Measurements from ENCODE around the gene FARP1.

Gene FARP1

DNA sequence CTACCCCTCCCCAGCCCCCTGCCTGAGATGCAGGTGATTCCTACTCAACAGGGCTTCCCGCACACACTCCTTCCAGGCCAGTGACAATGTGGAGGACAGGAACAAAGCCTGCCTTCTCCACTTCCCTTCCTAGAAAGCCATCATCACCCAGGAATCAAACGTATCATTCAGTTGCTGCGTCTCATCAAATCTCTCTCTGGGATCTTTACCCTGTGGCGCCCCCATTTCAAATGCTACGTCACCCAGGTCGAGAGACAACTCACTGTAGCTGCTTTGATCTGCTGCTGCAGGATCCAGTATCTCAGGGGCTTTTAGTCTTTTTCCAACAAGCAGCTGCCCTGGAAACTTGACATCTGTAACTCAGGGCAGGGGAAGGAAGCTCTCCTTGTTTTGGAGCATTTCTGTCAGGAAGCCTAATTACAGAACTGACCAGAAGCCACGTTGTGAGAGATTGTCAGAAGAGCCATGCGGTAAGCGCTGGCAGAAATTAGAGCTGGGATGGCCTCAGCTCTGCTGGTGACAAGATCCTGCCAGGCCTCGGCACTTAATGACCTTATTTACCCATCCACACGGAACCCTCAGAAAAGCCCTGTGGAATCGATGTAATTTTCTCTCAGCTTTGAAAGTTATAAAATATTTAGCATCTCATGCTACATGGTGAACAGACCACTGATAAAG, 293.5 kb downstream of the FARP1 start:
- no peak for DNase-seq

DNA sequence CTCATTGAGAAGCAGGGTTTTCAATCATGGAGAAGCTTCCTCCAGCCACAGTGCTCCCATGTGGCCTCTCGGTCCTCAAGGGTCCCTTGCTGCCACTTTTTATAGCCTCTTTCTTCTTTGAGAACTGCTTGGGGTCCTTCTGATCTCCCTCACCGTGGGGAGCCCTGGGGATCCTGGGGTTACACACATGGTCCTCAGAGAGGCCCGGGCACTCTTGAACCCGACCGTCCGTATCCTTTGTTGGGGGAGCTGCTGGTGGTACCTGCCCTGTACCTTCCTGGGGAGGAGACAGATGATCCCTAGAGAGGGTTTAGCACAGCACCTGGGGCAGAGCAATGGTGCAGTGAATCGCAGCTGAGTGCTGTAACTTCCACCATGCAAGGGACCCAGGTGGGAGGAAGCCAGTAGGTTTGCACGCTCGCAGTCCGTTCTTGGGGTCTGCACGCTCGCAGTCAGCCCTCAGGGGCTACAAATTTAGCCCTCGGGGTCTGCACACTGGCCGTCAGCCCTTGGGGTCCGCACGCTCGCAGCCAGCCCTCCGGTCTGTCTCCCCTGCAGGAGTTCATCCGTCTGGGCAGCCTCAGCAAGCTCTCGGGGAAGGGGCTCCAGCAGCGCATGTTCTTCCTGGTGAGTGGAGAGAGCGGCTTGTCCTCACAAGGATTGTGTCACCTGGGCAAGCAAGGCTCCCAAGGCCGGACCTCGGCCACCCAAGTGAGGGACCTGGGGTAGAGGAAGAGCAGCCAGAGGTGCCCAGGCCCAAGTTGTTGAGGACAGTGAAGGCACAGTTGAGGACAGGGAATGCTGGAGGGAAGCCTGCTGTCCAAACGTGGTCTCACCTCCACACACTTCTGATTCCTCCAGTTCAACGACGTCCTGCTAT, 295.6 kb downstream of the FARP1 start:
- no peak for DNase-seq

DNA sequence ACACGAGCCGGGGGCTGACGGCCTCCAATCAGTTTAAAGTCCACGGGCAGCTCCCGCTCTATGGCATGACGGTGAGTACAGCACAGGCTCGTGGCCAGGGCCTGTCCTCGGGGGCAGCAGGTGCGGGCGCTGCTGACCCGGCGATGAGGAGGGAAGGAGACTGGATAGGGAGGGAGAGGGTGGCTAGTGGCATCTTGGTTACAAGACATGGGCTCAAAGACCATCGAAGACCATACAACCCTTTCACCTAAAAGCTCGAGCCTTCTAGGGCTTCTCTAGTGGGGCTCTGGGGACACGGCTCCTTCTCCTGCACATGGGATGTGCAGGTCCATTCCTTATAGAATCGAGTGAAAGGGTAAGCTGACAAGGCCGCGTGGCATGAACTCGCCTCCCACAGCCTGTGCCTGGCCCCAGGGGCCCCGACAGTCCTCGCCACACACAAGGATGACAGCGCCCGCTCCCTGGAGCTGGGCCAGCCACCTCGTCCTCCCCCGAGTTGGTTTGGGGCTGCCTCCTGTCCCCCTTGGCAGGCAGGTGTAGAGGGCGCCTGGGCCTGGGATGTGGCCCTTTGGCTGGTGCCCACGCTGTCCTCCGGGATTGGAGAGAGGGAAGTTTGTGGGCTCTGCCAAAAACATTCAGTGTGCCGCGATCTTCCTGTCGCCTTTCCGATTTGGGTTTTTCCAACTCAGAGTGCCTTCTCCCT, 296.4 kb downstream of the FARP1 start:
- no peak for DNase-seq

DNA sequence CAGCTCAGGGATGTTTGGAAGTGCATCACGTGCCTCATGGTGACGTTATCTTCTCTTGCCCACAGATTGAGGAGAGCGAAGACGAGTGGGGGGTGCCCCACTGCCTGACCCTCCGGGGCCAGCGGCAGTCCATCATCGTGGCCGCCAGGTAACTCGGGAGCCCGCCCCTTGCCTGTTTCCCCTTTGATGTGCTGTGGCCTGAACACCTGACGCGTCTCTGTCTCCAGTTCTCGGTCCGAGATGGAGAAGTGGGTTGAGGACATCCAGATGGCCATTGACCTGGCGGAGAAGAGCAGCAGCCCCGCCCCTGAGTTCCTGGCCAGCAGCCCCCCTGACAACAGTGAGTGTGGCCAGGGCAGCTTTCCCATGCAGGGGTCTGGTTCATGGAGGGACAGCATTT, 297.0 kb downstream of the FARP1 start:
- DNase-seq: no peak

DNA sequence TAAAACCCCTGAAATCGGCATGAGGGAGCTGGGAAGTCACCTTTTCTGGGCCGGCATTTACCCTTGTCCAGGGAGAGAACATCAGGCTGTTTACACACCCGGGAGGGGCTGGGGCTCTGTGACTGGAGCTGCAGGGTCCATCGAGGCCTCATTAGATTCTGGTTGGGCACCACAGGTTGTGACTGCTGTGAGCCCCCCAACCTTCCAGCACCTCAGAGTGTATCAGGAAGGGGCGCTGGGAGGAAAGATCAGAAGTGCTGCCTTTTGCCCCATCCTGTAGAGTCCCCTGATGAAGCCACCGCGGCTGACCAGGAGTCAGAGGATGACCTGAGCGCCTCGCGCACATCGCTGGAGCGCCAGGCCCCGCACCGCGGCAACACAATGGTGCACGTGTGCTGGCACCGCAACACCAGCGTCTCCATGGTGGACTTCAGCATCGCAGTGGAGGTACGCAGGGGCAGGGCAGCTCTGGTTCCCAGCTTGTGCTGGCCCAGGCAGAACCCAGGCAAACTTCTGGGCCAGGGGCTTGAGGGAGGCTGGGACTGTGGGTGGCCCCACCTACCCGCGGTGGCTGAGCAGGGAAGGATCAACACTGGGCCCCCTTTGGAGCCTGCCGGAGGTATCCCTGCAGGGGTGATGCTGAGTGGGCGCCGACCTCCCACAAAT, 297.6 kb downstream of the FARP1 start:
- DNase-seq: no peak

DNA sequence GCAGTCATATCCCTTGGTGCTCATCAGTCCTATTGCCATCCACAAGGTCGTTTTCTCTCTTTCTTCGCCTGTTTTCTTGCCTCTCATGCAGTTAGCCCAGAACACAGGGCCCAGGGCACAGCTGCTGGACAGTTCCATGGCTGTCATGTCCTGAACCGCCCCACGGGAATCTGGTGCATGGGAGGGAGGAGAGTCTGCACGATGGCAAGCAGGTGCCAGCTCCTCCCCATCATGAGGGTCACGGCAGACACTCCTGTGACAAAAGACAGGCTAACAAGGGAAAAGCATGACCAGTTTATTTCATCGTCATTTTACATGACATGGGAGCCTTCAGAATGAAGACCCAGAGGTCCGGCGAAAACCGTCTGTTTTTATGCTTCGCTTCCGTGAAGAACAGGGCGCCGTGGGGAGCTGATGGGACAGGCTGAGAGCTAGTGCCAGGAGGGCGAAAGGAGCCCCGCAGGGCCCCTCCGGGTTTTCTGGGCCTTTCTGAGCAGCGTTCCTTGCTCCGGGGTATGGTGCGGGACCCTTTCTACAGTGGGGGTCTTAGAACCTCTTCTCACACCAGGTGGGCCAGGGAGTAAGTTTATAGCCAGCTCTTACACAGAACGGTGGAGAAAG, 298.3 kb downstream of the FARP1 start:
- DNase-seq: no peak

DNA sequence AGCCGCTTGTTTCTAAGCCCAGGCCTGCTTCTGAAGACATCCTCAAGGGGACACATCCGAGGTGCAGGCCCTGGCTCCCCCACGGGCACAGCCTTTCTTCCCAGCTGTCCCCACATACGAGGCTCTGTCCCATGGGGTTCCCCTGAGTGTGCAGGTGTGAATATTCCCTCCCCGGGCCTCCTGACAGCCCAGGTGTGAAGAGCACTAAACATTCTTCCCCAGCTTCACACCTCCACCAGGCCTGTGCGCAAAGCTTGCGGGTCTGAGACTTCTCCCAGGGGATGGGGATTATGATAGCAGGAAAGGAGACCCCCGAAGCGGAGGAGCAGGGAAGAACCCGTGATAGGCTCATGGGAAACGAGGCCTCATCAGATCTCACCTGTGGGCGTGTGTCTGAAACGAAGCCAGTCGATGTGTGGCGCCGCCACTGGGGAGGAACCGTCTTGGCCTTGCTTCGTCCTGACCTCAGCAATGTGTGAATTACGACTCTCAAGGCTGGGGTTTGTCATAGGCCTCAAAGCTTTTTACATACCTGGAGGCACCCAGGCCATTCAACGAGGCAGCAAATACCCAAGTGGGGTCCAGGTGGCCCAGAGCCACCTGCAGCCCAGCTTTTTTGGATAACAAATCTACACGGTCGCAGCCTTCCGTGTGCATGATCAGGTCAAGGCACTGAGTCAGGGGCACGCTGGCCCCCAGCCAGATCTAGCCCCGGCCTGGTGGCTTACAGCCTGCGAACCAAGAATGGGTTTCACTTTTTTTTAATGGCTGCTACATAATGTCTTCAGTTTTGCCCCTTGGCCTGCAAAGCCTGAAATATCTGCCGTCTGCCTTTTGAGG, 299.7 kb downstream of the FARP1 start:
- no peak for DNase-seq

DNA sequence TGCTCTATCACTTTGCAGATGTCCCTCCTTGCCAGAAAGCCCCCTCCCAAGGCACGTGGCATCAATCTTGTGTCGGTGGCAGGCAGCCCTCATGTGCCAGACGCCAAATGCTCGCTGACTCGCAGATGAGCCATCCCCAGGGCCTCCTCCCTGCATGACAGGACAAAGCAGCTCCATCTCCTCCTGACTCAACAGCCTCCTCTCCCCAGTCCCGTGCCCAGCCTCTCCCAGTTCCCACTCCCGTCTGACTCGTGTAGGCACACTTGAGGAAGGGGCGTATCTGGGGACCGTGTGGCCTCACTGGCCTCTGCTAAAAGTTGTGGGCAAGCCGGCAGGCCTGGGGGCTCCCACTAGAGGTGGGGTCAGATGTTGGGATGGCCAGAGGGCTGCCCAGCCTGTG, 300.4 kb downstream of the FARP1 start:
- DNase-seq: no peak

DNA sequence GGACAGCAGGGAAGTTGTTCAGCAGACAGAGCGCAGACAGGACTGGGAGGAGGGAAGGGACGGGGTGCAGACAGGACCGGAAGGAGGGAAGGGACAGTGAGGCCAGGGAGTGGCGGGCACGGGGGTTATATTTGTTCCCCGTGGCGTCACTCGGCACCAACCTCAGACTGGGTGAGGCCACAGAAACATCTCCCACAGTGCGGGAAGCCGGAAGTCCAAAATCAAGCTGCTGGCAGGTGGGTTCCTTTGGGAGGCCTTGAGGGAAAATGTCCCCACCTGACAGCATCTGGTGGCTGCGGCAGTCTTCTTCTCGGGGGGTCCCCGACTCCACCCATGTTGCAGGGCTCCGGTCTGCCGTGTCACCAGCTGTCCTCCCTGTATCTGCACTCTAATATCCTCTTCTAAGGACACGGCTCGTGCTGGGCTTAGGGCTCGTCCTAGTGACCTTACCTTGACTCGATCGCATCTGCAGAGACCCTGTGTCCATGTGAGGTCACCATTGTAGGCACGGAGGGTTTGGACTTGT, 301.0 kb downstream of the FARP1 start:
- DNase-seq: no peak

DNA sequence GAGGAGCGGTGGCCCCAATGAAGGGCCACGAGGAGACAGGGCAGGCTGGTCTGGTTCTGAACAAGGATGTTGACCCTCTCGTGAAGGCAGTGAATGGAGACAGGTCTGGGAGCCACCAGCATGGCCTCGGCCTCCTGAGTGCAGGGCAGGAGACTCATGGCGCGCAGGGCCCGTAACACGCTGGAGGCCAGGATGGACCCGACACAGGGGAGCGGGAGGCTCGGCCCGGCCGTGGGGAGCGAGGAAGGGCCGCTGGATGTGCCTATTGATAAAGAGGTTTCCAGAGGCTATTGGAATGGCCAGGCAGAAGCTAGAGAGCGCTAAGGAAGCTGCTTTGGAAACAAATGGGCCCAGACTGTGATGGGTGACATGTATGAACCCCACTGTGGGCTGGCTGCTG, 301.5 kb downstream of the FARP1 start:
- no peak for DNase-seq

DNA sequence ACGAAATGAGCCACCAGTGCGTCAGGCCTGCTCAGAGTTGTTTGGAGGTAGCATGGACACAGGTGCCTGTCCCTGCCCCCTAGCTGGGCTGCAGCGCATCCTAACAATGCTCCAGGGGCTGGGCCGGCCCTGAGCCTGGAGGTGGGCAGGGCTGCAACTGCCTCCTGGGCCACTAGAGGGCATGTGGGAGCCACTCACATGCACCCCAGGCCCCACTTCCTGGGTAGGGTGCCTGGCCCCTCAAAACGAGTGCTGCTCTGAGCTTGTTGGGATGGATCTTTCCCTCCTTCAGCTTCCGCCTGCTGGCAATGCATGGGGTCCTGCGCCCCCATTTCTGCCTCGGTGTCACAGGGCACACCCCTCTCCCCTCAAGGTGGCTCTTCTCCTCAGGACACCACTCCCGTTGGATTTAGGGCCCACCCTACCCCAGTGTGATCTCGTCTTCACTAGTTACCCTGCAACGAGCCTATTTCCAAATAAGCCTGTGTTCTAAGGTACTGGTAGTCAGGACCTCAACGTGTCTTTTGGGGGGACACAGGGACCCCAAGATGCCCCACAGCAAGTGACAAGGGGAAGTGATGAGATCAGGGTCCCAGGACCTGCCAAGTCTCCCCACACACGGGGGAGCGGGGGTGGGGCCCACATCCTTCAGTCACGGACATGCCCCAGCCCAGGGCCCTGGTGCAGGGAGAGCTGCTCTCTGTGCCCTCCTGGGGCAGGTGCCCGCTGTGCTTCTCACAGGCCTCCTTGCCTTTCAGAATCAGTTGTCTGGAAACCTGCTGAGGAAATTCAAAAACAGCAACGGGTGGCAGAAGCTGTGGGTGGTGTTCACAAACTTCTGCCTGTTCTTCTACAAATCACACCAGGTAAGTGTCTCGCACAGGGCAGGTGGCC, 302.7 kb downstream of the FARP1 start:
- DNase-seq: peak; percentile 78

DNA sequence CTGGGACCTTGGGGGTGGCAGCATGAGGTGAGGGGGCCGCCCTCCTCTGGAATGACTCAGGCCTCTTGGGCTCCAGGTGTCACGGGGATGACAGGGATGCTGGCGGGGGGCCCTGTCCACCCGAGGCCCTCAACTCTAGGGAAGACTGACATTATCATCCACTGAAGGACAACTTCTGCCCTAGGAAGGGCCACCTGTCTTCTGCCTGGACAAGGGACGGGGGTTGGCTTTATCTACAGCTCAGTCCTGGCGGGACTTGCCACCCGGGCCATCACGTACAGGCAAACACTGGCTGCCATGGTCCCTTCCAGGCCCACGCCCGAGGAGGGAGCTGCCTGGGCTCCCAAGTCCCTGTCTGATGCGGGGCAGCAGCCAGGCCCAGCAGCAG, 303.3 kb downstream of the FARP1 start:
- DNase-seq: no peak

DNA sequence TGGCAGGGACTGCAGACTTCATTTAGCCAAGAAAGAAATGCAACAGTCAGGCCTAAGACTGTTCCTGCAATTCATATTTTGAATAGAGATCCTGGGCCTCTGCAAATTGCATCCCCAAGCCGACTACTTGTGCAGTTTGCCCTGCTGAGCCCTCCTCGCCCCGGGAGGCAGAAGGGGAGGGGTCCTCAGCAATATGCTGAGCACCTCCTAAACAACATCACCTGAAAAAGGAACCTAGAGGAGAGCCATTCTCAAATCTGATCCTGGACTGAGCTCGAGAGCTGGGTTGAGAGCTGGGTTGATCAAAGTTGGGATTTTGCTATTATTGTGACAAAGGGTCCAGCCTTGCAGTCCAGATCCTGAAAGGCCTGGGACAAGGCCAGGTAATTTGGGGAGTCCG, 304.2 kb downstream of the FARP1 start:
- no peak for DNase-seq

DNA sequence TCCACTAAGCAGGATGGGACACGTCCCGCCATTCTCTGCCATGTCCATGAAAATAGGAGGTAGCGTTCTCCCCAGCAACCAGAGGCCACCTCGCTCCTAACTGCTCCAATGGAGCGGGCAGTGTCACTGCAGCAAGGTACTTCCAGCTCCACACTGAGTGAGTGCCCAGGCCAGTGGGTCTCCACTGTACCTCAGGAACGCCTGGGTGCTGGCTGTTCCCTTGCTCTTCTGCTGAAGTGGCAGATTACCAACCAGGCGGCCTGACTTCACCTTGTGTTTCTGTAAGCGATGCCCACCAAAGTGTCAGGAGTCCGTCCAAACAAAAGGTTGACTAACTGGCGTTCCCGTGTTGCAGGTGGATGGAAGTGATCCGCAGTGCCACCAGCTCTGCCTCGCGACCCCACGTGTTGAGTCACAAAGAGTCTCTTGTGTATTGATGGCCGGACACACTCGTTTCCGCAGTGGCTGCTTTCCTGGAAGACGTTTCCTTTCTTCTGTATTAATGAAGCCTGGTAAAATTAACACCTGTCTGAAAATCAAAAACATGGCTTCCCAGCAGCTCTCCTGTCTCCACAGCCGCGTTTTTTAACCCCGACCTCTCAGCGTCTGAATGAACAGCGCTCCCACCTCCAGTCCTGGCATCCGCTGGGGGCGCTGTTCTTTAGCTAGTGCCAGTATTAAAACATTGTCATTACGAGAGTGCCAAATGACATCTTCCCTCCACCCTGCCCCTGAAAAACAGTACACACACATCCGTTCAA, 305.2 kb downstream of the FARP1 start:
- DNase-seq: peak; percentile 26

DNA sequence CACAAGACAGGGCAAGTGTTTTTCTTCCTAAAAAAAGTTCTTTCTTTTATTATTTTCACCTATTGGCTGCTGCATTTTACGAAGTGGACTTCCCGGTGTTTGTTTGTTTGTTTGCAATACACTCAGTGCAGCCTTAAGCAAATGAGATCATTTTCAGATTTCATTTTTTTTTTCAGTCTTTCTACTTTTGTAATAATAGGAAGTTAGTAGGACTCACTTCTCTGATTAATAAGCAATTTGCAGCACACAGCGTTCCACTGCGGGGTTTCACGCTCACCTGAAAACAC, 305.7 kb downstream of the FARP1 start:
- no peak for DNase-seq

DNA sequence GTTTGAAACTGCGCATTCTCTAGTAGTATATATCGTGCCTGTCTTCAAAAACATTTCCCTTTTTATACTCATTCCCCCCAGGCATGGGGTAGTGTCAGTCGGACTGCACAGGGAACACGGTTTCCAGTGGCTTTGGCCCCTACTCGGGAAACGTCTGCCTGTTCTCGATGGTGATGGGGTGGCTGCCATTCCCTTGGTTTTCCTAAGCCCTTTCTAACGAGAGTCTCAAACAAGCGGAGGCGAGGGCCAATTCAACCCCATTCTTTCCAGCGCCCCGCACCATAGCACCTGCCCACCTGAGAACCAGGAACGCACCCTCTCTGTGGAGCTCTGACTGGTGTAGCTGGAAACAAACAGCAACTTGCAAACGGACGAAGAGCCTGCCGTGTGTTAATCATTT, 306.4 kb downstream of the FARP1 start:
- DNase-seq: no peak

DNA sequence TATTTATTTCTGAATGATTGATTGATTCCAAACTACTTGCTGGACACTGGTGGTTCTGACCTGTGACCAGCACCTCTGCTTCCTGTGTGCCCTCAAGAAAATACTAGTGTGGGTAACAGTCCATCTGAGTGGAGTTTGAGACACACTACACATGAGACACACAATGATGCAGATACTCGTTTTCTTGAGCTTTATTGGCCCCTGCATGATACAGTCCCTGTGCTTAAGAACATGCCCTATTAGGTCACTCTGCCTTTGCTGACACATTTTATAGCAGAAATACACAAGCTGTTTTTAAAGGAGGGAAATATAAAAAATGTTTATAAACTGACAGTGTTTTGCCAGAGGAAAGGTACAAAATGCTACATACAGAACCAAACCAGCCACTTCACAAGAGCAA, 307.1 kb downstream of the FARP1 start:
- DNase-seq: no peak

DNA sequence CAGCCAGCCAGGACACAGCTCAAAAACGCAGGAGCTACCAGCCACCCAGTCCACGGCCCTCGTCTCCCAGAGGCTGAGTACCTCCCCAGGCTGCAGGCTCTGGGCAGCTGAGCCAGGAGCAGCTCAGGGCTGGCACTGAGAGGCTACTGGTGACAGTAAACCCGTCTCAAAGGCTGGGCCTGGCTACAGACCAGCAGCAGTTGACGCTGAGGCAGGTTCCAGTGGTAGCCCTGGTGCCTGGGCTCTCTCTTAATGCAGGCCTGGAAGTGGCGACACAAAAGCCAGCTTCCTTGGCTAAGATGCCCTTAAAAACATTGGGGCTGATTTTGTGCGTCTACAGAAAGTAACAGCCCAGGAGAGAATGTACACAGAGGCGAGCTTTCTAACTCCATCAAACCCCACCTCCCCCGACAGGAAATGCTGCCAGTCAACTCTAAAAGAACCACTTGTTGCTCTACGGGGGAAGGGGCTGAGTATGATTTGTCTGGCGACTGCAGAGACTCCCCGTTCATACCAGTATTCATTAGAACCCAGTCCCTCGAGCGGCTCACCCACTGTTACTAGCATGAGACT, 307.7 kb downstream of the FARP1 start:
- DNase-seq: no peak

DNA sequence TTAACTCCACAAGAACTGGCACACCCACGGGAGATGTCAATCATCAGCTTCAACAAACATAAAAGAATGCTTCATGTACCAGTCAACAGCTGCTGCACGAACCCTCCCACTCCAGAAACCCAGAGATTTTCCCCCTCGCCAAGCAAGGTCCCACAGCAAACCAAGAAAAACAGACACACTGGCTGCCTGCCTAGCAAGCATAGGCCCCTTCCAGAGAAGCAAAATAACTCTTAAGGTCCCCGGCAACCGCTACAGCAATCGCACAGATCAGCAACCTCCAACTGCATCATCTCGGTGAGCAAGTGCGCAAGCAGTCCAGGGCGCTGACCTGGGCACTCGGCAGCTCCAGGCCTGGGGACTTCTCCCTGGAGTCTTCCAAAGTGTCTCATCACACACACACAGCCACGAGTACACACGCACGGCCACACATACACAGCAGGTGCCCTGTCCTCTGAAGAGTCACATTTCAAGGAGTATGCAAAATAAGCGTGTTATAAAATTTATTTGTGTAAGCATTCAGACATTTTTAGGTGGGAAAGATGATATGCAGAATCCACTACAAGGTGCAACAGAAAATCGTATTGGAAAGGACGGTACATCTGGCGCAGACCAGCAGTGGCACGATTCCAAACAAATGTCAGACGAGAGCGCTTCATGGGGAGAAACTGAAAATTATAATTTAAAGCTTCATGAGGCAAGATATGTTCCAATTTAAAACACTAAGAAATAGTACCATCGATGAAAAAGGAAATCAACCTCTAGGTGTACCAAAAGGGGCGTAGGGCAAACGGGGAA, 309.0 kb downstream of the FARP1 start:
- no peak for DNase-seq

Measured in stimulated activated CD4-positive, alpha-beta T cell treated with anti-CD3 and anti-CD28 coated beads, Interleukin-4, amount 100 ng/mL, for 1 hour (primary cell).